Esophagus muscularis mucosa (tissue), 4 donors: ENCODE measurements around the gene RNASEL. TPM values are rescaled to one million over a fixed set of nuclear protein-coding genes. Genes with fewer than 3 reads are reported as not detected.

Source experiments
- DNase-seq: peaks from one replicate; pipeline ENCODE4 v3.0.0-alpha.2; 2017; ENCODE audit errors: extremely low spot score
- H3K27ac ChIP-seq, 4 donors: fragments of 200-600 bp; sonication (generic); replicated peaks in 1 of 4; 1 replicate in 3 of 4; 2 replicates in 1 of 4; pipeline ENCODE4 v1.5.1; 2016 to 2019; ENCODE audit warnings: mild to moderate bottlenecking in 1 of 4
- H3K27me3 ChIP-seq, 4 donors: fragments of 200-600 bp; sonication (generic); one replicate each; pipeline versions ENCODE4 v1.5.1 to v1.6.0; 2016 to 2019
- H3K36me3 ChIP-seq, 4 donors: fragments of 200-600 bp; sonication (generic); one replicate each; pipeline ENCODE4 v1.5.1; 2016 to 2019
- H3K4me1 ChIP-seq, 4 donors: fragments of 200-600 bp; sonication (generic); one replicate each; pipeline ENCODE4 v1.5.1; 2016 to 2019
- H3K4me3 ChIP-seq, 4 donors: fragments of 200-600 bp; sonication (generic); 1 replicate in 2 of 4; 2 replicates in 2 of 4; pipeline ENCODE4 v1.5.1; 2016 to 2019; ENCODE audit warnings: mild to moderate bottlenecking in 4 of 4, moderate library complexity in 1 of 4
- H3K9me3 ChIP-seq, 4 donors: fragments of 200-600 bp; sonication (generic); 1 replicate in 3 of 4; 2 replicates in 1 of 4; pipeline ENCODE4 v1.5.1; 2016 to 2019
- EP300 ChIP-seq: sonication (generic); formaldehyde crosslinking; IDR thresholded peaks from one replicate; pipeline ENCODE4 v1.6.1; 2017; ENCODE audit warnings: antibody characterized with exemption
- POLR2A ChIP-seq: fragments of 450-650 bp; IDR thresholded peaks from one replicate; pipeline ENCODE4 v1.6.1; 2017; ENCODE audit warnings: antibody characterized with exemption, moderate library complexity, mild to moderate bottlenecking, low read depth
- POLR2AphosphoS5 ChIP-seq, 2 donors: sonication (generic); formaldehyde crosslinking; IDR thresholded peaks; one replicate each; pipeline ENCODE4 v1.6.1; 2017; ENCODE audit warnings: antibody characterized with exemption in 2 of 2
- WGBS: methylation state at CpG from one replicate; pipeline ENCODE4 v1.1.5; 2018; 5-methylcytosine and 5-hydroxymethylcytosine counted together
- intact Hi-C: fragments of 100-400 bp; cut with DNase I; formaldehyde crosslinking; loops from one replicate; pipeline ENCODE4 v1.15.1; 2023
- total RNA-seq, 4 donors: library from RNA; depleted of rRNA; stranded (reverse); fragments of >200 nt; gene quantifications; one replicate each; pipeline versions ENCODE4 v1.1.0 to v1.2.1, GENCODE V29; 2016
- TF ChIP-seq, protein P1 (sequence below), 3 experiments: fragments of 200-600 bp in 2 of 3; fragments of 450-650 bp in 1 of 3; sonication (generic) in 2 of 3; IDR thresholded peaks; one replicate each; pipeline ENCODE4 v1.5.1; 2017 to 2019; ENCODE audit warnings: antibody characterized with exemption in 3 of 3, mild to moderate bottlenecking in 2 of 3, moderate library complexity in 1 of 3

Gene RNASEL
- total RNA-seq, 4 donors from 2014 or later: 6.0 to 10.8 (median 9.0) TPM

DNA sequence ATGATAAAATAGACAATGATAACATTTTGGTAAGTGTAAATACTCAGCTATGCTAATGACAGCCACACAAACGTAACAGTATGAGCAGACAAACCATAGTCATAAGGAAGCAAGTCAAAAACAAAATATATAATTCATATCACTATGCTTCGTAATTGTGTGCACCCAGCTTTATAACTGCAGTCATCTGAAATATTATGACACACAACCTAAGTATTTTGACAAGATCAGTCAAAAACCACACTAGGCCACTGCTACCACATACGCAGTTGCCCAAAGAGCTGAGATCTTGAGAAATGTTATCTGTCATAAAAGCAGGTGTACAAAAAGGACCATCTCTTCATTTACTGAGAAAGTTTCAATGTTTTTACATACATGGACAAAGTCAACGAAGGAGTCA, 26.0 kb downstream of the RNASEL start:
- no peak for TF ChIP-seq POLR2A
- no peak for TF ChIP-seq EP300
- TF ChIP-seq, protein P1, sequence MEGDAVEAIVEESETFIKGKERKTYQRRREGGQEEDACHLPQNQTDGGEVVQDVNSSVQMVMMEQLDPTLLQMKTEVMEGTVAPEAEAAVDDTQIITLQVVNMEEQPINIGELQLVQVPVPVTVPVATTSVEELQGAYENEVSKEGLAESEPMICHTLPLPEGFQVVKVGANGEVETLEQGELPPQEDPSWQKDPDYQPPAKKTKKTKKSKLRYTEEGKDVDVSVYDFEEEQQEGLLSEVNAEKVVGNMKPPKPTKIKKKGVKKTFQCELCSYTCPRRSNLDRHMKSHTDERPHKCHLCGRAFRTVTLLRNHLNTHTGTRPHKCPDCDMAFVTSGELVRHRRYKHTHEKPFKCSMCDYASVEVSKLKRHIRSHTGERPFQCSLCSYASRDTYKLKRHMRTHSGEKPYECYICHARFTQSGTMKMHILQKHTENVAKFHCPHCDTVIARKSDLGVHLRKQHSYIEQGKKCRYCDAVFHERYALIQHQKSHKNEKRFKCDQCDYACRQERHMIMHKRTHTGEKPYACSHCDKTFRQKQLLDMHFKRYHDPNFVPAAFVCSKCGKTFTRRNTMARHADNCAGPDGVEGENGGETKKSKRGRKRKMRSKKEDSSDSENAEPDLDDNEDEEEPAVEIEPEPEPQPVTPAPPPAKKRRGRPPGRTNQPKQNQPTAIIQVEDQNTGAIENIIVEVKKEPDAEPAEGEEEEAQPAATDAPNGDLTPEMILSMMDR (IDR thresholded peaks at IDR 0.05): no peak
- TF ChIP-seq POLR2AphosphoS5 (IDR thresholded peaks at IDR 0.05): no peak
- 86% methylated on average over 4 of the region's 4 CpGs for WGBS

DNA sequence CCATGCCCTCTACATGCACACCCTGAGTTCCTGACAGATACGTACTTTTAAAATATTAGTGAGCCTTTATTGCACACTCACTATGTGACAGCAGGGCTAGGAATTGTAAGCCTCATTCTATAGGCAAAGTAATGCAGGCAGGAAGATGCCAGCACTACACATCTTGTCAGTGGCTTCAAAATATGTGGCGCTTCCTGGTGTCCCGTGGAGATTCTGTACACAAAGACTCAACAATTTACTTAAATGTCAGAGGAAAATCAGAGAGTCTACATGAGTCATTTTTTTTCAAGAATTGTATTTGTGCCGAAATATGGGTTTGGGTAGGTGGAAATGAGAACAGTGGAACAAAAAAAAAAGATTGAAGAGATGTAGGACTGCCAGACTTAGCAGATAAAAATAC, 27.6 kb downstream of the RNASEL start:
- no peaks in the 10 kb centered on the region for H3K27me3 ChIP-seq
- peaks cover 0 to 2% (median 0%) of the 10 kb centered on the region in 4 donors for H3K9me3 ChIP-seq
- no peak overlapping the region for H3K4me3 ChIP-seq
- DNase-seq: peak; percentile 24
- intact Hi-C loops: no loop called here
- no peak for TF ChIP-seq EP300
- no peak for TF ChIP-seq POLR2A
- TF ChIP-seq POLR2AphosphoS5 (IDR thresholded peaks at IDR 0.05): no peak
- TF ChIP-seq, protein P1 (IDR thresholded peaks at IDR 0.05): no peak
- no peaks in the 10 kb centered on the region for H3K4me1 ChIP-seq
- WGBS: 42% methylated on average over 4 of the region's 4 CpGs
- no peak overlapping the region for H3K27ac ChIP-seq
- no peaks in the 10 kb centered on the region for H3K36me3 ChIP-seq

More for the DNA sequence above, 26.0 kb downstream of the RNASEL start:
- H3K27ac ChIP-seq: no peak overlapping the region
- H3K9me3 ChIP-seq: peaks cover 0 to 4% (median 0%) of the 10 kb centered on the region in 4 donors
- H3K4me3 ChIP-seq: no peak overlapping the region
- no peaks in the 10 kb centered on the region for H3K4me1 ChIP-seq
- DNase-seq: no peak
- H3K36me3 ChIP-seq: no peaks in the 10 kb centered on the region
- no peaks in the 10 kb centered on the region for H3K27me3 ChIP-seq
- intact Hi-C loops: no loop called here

GRCh38 chr1:182560392-182560984, 28.6 kb downstream of the RNASEL start:
- WGBS: 74% methylated on average over 7 of the region's 7 CpGs
- Histone ChIP-seq H3K9me3 (no peaks in the 10 kb centered on the region), H3K4me3 (no peak overlapping the region), H3K27ac (no peak overlapping the region), H3K27me3 (no peaks in the 10 kb centered on the region), H3K36me3 (no peaks in the 10 kb centered on the region), H3K4me1 (no peaks in the 10 kb centered on the region)
- TF ChIP-seq EP300: no peak
- TF ChIP-seq, protein P1 (IDR thresholded peaks at IDR 0.05): no peak
- TF ChIP-seq POLR2AphosphoS5 (IDR thresholded peaks at IDR 0.05): no peak
- no peak for TF ChIP-seq POLR2A
- intact Hi-C loops: no loop called here
- peak; percentile 64 for DNase-seq

GRCh38 chr1:182556279-182556678, 32.8 kb downstream of the RNASEL start:
- H3K9me3 ChIP-seq: peaks cover 0 to 16% (median 3%) of the 10 kb centered on the region in 4 donors
- no peaks in the 10 kb centered on the region for H3K4me1 ChIP-seq
- no peak for TF ChIP-seq POLR2A
- no peak for TF ChIP-seq EP300
- TF ChIP-seq POLR2AphosphoS5 (IDR thresholded peaks at IDR 0.05): no peak
- TF ChIP-seq, protein P1 (IDR thresholded peaks at IDR 0.05): no peak
- no peaks in the 10 kb centered on the region for H3K36me3 ChIP-seq
- no peaks in the 10 kb centered on the region for H3K27me3 ChIP-seq
- no peak for DNase-seq
- H3K4me3 ChIP-seq: no peak overlapping the region
- intact Hi-C loops: no loop called here
- no peak overlapping the region for H3K27ac ChIP-seq

- Histone ChIP-seq H3K9me3 (peaks cover 0 to 16% (median 3%) of the 10 kb centered on the region in 4 donors), H3K27me3 (no peaks in the 10 kb centered on the region), H3K36me3 (no peaks in the 10 kb centered on the region), H3K4me1 (no peaks in the 10 kb centered on the region), H3K4me3 (no peak overlapping the region), H3K27ac (no peak overlapping the region)
- intact Hi-C loops: no loop called here
- 100% methylated on average over 1 of the region's 1 CpG for WGBS
- TF ChIP-seq, protein P1 (IDR thresholded peaks at IDR 0.05): no peak
- TF ChIP-seq EP300: no peak
- peak; percentile 66 for DNase-seq
These were observed 33.6 kb downstream of the RNASEL start for GRCh38 chr1:182555493-182555892.
